Measurements from ENCODE around the gene LRRC1.
"Not testable (repeated sequence)": the region's sequence is repeated elsewhere in the genome, so short reads cannot be mapped to it uniquely, and the experiment has no call there.

The LRRC1 gene

GRCh38 chr6:53794720-53795339 is at the start of gene LRRC1:
Gene LRRC1 (plus strand): TSS chr6:53795005. CDS start chr6:53795257, 252 bp downstream.
- peak; percentile 61 to 81 (median 70) for DNase-seq

DNA sequence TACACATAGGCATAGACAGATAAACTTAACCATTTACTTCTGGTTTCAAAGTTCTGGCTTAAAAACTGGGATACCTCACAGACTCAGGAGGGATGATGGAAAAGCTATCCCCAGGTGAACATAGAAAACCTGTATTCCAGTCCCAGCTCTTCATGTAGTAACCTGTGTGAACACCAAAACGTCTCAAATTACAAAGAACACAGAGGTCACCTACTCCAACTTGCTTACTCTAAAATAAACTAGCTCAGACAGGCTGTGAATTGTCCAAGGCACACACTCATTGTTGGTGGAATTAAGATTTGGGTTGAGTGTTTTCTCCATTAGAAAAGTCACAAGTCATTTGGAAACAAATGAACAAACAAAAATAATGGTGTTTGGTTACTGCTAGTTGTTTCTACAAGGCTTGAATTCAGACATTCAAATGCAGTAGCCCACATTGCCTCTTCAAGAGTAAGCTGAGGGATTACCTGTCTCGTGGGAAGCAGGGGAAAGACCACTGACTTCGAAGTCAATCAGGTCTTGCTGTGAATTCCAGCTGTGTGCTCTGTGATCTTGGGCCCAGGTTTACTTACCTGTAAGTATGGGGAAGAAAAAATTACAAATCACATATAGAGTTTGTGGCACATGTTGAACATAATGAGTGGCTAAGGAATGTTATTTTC is 48.2 kb upstream of the LRRC1 start:
- no peak for DNase-seq

DNA sequence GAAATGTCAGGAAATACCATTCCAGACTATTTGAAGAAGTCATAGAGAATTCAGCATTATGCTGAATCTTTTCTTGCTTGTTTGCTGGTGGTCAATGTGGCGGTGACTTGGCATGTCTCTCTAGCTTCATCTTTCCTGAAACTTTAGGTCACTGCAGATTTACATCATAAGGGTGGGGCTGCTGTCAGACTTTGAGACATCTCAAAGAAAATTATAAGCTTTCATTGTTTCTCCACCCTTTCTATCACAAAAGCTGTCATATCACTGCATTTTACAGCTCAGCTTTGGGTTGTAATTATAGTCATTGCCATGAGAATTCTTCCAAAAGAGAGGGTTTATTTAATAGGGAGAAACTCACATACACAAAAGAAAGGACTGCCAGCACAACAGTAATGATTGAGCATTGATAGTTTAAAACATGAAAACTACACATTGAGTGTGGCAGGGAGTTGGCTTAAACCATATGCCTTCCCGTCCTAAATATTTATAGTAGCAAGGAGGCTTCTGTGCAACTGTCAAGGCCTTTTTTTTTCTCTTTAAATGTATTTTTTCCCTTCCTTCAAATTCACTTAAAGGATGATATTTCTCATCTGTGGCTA is 44.7 kb upstream of the LRRC1 start:
- DNase-seq = no peak

DNA sequence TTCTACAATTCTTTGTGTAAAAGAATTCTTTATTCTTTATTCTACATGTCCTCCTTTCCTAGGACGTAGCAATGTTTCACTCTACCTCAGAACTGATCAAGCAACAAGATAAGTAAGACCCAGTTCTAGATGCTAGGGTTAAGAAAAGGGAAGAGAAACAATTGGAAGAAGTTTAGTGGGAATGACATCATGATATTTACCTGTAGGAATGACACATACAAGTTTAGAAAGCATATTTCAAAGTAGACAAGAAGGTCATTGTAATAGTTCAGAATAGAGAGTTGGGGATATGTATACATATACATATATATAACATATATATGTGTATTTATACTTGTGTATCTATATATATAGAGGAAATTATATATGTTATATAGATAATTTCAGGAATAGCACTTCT is 43.4 kb upstream of the LRRC1 start:
- no peak for DNase-seq

- DNase-seq = no peak
These were observed 42.4 kb upstream of the LRRC1 start for GRCh38 chr6:53752440-53752839.

GRCh38 chr6:53752856-53753255 is 41.9 kb upstream of the LRRC1 start:
- no peak for DNase-seq

GRCh38 chr6:53754330-53754729 is 40.5 kb upstream of the LRRC1 start:
- DNase-seq = no peak

- DNase-seq = no peak
These were observed 38.4 kb upstream of the LRRC1 start for GRCh38 chr6:53756396-53756795.

DNA sequence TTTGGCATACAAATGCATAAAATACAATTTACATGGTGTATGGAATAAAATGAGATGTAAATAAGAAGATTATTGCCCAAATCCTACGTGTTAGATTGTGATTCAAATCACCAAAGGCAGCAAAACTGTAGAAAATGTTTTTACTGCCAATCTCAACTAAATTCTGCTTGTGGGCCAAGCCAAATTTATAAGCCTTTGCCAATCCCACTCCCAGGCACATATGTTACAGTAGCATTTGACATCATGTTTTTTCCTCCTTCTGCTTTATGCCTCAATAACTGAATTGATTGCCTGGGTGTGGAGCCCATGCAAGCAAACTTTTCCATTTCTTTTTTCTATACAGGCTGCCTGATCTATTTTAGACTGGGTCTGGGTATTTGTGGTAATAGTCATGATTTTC is 36.3 kb upstream of the LRRC1 start:
- DNase-seq = no peak

GRCh38 chr6:53761036-53761435 is 33.8 kb upstream of the LRRC1 start:
- no peak for DNase-seq

GRCh38 chr6:53765270-53765669 is 29.5 kb upstream of the LRRC1 start:
- no peak for DNase-seq

GRCh38 chr6:53766930-53767329 is 27.9 kb upstream of the LRRC1 start:
- DNase-seq = no peak

DNA sequence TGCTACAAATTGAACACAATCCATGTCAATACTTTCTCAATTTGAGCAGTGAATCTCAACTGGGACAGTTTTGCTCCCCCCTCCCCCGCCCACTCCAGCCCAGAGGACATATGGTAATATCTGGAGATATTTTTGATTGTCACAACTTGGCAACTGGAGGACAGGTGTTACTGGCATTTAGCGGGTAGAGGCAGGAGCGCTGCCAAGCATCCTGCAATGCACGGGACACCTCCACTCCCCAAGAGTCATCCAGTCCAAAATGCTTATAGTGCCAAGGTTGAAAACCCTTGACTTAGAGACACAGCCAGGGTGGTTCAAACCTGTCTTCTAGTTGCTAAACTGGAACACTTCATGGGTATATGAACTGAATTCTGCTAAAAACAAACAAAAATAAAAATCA is 26.9 kb upstream of the LRRC1 start:
- no peak for DNase-seq

- no peak for DNase-seq
These were observed 26.2 kb upstream of the LRRC1 start for GRCh38 chr6:53768636-53769035.

DNA sequence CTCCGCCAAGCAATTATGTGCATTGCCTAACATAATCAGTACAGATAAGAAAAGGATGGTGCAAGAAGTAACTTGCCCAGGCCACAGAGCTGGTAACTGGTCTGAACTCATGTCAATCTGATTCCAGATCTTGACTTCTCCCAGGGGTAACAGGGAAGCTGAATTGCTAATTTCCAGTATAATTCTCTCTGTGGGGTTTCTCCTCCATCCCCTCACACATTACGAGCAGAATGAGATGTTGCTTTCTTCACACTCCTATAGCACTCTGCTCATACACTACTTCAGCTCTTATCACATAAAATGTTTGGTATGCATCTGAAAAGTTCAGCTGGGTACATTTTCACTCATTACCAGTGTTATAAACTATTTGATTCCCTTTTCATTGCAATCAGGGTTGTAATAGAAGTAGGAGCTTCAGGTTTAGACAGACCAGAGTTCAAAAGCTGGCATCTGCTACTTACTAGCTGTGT is 24.0 kb upstream of the LRRC1 start:
- no peak for DNase-seq

DNA sequence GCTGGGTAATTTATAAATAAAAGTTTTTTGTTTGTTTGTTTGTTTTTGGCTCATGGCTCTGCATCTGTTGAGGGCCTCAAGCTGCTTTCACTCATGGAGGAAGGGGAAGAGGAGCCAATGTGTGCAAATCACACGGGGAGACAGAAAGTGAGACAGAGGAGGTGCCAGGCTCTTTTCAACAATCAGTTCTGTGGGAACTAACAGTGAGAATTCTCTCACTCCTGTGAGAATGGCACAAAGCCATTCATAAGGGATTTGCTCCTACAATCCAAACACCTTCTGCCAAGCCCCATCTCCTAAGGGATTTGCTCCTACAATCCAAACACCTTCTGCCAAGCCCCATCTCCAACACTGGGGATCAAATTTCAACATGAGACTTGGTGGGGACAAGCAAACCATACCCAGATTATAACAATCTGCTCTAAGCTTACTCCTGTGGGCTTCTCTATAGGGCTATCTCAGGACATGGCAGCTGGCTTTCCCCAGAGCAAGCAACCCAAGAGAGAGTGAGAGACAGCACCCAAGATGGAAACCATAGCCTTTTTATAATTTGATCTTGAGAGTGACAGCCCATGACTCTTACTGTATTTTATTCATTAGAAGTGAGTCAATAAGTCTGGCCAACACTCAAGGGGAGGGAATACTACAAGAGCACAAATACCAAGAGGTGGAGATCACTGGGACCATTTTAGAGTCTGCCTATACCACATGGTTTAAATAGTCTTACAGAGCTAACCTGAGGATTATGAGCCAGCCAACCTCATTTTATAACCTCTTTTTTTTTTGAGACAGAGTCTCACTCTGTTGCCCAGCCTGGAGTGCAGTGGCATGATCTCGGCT is 22.8 kb upstream of the LRRC1 start:
- no peak for DNase-seq

- no peak for DNase-seq
These were observed 21.6 kb upstream of the LRRC1 start for GRCh38 chr6:53773044-53773696.

DNA sequence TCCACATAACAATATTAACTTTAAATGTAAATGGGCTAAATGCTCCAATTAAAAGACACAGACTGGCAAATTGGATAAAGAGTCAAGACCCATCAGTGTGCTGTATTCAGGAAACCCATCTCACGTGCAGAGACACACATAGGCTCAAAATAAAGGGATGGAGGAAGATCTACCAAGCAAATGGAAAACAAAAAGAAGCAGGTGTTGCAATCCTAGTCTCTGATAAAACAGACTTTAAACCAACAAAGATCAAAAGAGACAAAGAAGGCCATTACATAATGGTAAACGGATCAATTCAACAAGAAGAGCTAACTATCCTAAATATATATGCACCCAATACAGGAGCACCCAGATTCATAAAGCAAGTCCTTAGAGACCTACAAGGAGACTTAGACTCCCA is 18.7 kb upstream of the LRRC1 start:
- not testable (repeated sequence) for DNase-seq

- not testable (repeated sequence) for DNase-seq
These were observed 9.8 kb upstream of the LRRC1 start for GRCh38 chr6:53784991-53785390.

- no peak for DNase-seq
These were observed 8.0 kb upstream of the LRRC1 start for GRCh38 chr6:53786832-53787231.

GRCh38 chr6:53790886-53791285 is 3.9 kb upstream of the LRRC1 start:
- DNase-seq = no peak

DNA sequence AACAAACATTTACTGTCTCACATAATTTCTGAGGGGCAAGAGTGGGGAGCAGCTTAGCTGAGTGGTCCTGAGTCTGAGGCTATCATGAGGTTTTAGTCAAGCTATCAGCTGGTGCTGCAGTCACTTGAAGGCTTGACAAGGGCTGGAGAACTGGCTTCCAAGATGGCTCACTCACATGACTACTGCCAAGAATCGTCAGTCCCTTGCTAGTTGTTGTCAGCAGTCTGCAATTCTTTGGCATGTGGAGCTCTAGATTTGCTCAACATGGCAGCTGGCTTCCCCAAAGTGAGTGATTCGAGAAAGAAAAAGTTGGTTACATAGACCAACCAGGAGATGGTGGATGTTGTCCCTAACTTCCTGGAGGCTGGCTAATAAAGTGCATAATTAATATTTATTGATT is 2.8 kb upstream of the LRRC1 start:
- DNase-seq = no peak

DNA sequence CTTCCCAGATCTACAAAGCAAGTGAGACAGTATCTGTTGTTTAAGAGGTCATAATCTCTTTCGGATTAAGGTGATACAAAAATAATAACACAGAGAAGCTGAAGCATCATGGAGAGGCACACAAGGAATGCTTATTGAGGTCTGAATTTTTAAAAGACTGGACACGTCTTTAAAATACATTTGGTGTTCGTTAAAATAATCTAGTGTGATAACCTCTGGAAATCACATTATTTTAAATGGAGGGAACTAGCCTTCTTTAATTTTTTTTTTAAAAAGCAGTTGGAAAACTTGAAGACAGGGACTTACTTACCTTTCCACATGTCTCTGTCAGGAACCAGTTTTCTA is 1.9 kb upstream of the LRRC1 start:
- DNase-seq = no peak
